ENCODE measurements around the gene ALDH3A2.
A peak's percentile ranks its signal among the peaks of the same experiment; 100 is the strongest.

ALDH3A2 gene

GRCh38 chr17:19716108-19717030, 67.8 kb downstream of the ALDH3A2 start, which contains the start of gene SLC47A2:
TSS of gene SLC47A2 (minus strand) at chr17:19716584. CDS start at chr17:19716555, 29 bp downstream.
- no peak for DNase-seq (ENCODE audit: low spot score)

DNA sequence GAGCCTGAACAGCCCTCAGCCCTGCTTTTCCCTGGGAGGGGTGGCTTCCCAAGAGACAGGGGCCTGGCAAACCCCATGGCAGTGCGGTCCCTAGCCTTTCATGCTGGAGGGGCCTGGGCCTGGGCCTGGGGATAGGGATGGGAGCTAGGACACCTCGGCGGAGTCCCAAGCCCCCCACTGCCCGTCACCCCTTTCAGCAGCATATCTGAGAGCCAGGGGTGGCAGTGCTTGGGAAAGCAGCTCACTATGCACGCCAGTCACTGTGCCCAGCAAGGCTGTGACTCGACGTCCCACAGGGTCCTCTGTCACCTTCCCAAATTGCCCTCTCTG, 68.4 kb downstream of the ALDH3A2 start:
- DNase-seq (ENCODE audit: low spot score): no peak

- no peak for DNase-seq (ENCODE audit: low spot score)
Observed at GRCh38 chr17:19717411-19717908, 68.9 kb downstream of the ALDH3A2 start.

DNA sequence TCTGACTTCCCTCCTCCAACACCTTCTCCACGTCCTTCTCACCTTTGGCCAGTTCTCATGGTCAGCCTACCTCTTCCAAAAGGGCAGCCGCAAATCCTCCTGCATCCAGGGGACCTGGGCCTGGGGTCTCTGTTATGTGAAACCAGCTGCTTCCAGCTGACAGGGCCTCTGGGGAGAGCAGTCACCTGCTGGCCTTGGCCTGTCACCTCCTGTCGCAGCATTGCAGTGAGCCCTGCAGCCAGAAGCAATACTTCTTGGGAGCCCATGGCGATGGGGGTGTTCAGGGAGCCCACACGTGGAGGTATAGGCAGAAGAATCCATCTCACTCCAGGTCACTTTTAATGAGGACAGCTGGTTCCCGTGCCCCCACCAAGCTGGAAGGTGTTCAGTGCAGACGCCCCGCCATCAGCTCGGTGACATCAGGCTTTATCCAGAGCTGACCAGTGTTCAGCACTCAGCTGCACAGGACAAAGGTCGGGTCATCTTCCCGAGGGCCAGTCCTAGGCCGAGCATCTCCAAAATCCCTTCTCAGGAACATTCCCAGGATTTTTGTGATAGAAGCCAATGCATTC, 69.6 kb downstream of the ALDH3A2 start:
- DNase-seq (ENCODE audit: low spot score): no peak

GRCh38 chr17:19718613-19719354, 70.2 kb downstream of the ALDH3A2 start:
- DNase-seq (ENCODE audit: low spot score): no peak

GRCh38 chr17:19719355-19720209, 71.0 kb downstream of the ALDH3A2 start:
- no peak for DNase-seq (ENCODE audit: low spot score)

DNA sequence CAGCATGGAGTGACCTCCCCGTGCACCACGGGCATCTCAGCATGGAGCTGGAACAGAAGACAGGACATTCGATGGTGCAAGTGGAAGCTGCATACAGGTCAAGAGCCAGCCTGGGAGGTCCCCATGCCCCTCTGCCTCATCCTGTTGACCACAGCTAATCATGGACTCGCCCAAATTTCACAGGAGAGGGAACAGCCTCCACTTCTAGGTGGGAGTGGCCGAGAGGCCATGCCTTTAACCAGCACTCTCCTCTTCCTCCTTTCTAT, 71.6 kb downstream of the ALDH3A2 start:
- DNase-seq (ENCODE audit: low spot score): no peak

GRCh38 chr17:19720631-19721426, 72.3 kb downstream of the ALDH3A2 start:
- DNase-seq (ENCODE audit: low spot score): no peak

DNA sequence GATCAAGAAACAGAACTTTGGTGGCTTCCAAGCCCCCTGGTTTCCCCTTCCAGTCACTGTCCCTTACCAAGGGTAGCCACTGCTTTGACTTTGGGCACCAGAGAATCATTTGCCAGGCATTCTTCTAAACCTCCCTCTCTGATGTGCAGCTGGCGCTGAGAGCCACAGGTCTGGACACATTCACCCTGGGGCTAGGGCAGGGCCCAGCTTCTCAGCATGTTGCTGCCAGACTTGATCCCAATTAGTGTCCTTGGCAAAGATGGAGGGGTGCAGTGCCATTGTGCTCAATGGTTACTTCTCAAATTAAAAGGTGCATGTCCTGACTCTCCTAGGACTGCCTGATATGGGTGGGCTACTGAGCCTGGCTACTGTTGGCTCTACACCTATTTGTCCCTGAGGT, 75.4 kb downstream of the ALDH3A2 start:
- DNase-seq (ENCODE audit: low spot score): no peak

DNA sequence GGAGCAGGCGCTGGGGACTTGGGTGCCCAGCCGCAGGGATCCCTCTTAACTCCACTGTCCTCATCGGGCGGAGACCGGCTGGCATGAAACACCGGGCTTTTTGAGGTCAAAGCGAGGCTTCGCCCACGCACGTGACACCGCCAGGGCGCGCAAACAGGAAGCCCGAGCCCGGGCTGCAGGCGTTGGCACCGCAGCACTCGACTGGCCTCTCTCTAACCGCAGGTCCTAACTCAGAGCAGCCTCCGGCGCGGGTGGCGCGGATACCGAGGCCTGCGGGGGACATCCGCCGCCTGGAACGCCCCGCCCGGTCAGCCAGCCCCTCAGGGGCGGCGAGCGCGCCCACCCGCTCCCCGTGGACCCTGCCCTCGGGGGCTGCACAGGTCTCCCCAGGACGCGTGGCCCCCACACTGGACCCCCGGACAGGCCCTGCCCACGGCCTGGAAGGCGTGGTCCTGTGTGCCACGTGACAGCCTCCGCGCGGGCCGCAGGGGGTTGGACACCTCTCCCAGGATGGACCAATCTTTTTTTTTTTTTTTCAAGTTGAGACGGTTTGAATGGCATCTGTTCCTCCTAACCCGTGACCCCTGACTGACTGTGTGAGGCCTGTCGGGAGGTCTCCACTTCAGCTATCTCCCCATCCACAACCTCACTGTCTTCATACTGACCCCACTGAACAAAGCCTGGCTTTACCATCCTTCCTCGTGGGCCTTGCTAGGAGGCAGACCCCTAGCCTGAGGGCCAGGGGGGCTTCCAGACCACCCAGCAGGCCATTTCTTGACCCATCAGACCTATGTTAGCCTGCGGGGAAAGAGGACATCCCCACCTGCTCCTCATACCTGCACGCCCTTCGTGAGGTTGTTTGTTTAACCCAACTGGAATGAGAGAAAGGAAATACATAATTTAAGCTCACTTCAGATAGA, 76.2 kb downstream of the ALDH3A2 start:
- DNase-seq (ENCODE audit: low spot score): peak; percentile 13

DNA sequence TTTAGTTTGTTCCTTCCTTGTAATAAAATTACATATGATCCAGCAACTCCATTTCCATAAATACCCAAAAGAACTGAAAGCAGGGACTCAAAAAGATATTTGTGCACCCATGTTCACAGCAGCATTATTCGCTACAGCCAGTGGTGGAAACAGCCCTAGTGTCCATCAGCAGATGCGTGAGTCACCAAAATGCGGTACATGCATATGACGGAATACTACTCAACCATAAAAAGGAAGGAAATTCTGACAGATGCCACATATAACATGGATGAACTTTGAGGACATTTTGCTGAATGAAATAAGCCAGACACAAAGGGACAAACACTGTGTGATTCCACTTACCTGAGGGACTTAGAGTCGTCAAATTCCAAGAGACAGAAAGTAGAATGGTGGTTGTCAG, 76.9 kb downstream of the ALDH3A2 start:
- DNase-seq (ENCODE audit: low spot score): no peak

GRCh38 chr17:19726631-19727376, 78.3 kb downstream of the ALDH3A2 start:
- no peak for DNase-seq (ENCODE audit: low spot score)
